HCT116 (cell line): ENCODE measurements around the gene PIAS4. TPM values are rescaled to one million over a fixed set of nuclear protein-coding genes. Genes with fewer than 3 reads are reported as not detected.

Experiments
- ATAC-seq: fragments of 200-7000 bp; cut with Tn5 transposase; 2 replicates; pipeline ENCODE4 v1.9.1; 2020; ENCODE audit warnings: mild to moderate bottlenecking, moderate library complexity
- BruUV-seq: library from RNA; stranded (reverse); fragments of 400-500 nt; replicated peaks from 2 replicates; lab custom pipeline; 2021; lab: Mats Ljungman, UMichigan
- CTCF ChIA-PET: fragments of 300-600 bp; sonication (Branson Sonifier 250); formaldehyde crosslinking; loops from one replicate; lab custom pipeline; 2021; ENCODE audit warnings: antibody characterized with exemption; lab: Charles Lee
- POLR2A ChIA-PET: fragments of 300-600, 350-600 bp; sonication (Branson Sonifier 250); formaldehyde crosslinking; loops from one replicate; lab custom pipeline; 2021; ENCODE audit warnings: antibody characterized with exemption; lab: Charles Lee
- RAD21 ChIA-PET, 2 experiments: fragments of 300-600 bp; sonication (Branson Sonifier 250); formaldehyde crosslinking; loops; one replicate each; lab custom pipeline; 2023; ENCODE audit warnings: low total read pairs in 2 of 2; ENCODE audit not compliant: uncharacterized antibody in 2 of 2, unreplicated experiment in 2 of 2, low non-redundant PET in 1 of 2; lab: Charles Lee
- DNase-seq: peaks from one replicate; pipeline ENCODE4 v3.0.0-alpha.2; 2010; ENCODE audit warnings: low read depth, low spot score
- H2AFZ ChIP-seq: fragments of 200-600 bp; shearing (Covaris generic), sonication (generic); 2 replicates; pipeline ENCODE4 v1.6.1; 2017; ENCODE audit warnings: low read depth, mixed run types, mixed read lengths, antibody characterized with exemption, low read length; ENCODE audit not compliant: poor library complexity, severe bottlenecking
- H3K27ac ChIP-seq: 2 replicates; pipeline ENCODE4 v1.5.1; 2012; ENCODE audit warnings: low read depth, low read length
- H3K27me3 ChIP-seq: fragments of 200-600 bp; sonication (generic); 2 replicates; pipeline ENCODE4 v1.6.1; 2016; ENCODE audit warnings: mixed run types, low read length, mixed read lengths; ENCODE audit not compliant: insufficient read depth
- H3K36me3 ChIP-seq, 2 experiments: fragments of 200-500 bp in 1 of 2; fragments of 200-600 bp in 1 of 2; sonication (Bioruptor generic) in 1 of 2; sonication (generic) in 1 of 2; 2 replicates each; pipeline versions ENCODE4 v1.5.1 to v1.6.1; 2014 to 2016; ENCODE audit warnings: low read length in 2 of 2, inconsistent platforms in 1 of 2, mixed read lengths in 1 of 2, mixed run types in 1 of 2; ENCODE audit not compliant: insufficient read depth in 2 of 2, control insufficient read depth in 1 of 2
- H3K4me1 ChIP-seq, 2 experiments: fragments of 200-600 bp in 1 of 2; sonication (generic) in 1 of 2; 2 replicates each; pipeline versions ENCODE4 v1.5.1 to v1.6.1; 2012 to 2017; ENCODE audit warnings: low read length in 2 of 2, inconsistent platforms in 1 of 2, mild to moderate bottlenecking in 1 of 2, mixed read lengths in 1 of 2, mixed run types in 1 of 2, moderate library complexity in 1 of 2; ENCODE audit not compliant: insufficient read depth in 2 of 2, control insufficient read depth in 1 of 2
- H3K4me2 ChIP-seq: fragments of 200-600 bp; sonication (generic); 2 replicates; pipeline ENCODE4 v1.6.1; 2017; ENCODE audit warnings: mixed run types, low read length, mixed read lengths
- H3K4me3 ChIP-seq, 2 experiments: fragments of 200-600 bp in 1 of 2; sonication (generic) in 1 of 2; replicated peaks in 1 of 2; 2 replicates each; pipeline ENCODE4 v1.5.1; 2011 to 2016; ENCODE audit warnings: low read length in 2 of 2, control low read depth in 1 of 2, low read depth in 1 of 2, mild to moderate bottlenecking in 1 of 2, mixed read lengths in 1 of 2, mixed run types in 1 of 2
- H3K79me2 ChIP-seq: fragments of 200-600 bp; sonication (generic); 2 replicates; pipeline ENCODE4 v1.6.1; 2017; ENCODE audit warnings: mild to moderate bottlenecking, mixed run types, low read length, moderate library complexity, mixed read lengths; ENCODE audit not compliant: insufficient read depth
- H3K9ac ChIP-seq: fragments of 200-600 bp; sonication (generic); 2 replicates; pipeline ENCODE4 v1.6.1; 2016; ENCODE audit warnings: low read length, mixed read lengths
- H3K9me2 ChIP-seq: fragments of 200-600 bp; sonication (generic), shearing (Covaris generic); 2 replicates; pipeline ENCODE4 v1.6.1; 2017; ENCODE audit warnings: mixed run types, mild to moderate bottlenecking, moderate library complexity; ENCODE audit not compliant: insufficient read depth
- H3K9me3 ChIP-seq, 2 experiments: fragments of 200-500 bp in 1 of 2; fragments of 200-600 bp in 1 of 2; sonication (Bioruptor generic) in 1 of 2; sonication (generic) in 1 of 2; 2 replicates each; pipeline ENCODE4 v1.6.1; 2014 to 2017; ENCODE audit warnings: low read length in 2 of 2, mixed read lengths in 2 of 2, inconsistent platforms in 1 of 2, low read depth in 1 of 2, mild to moderate bottlenecking in 1 of 2, mixed run types in 1 of 2, moderate library complexity in 1 of 2; ENCODE audit not compliant: control insufficient read depth in 1 of 2, insufficient read depth in 1 of 2
- H4K20me1 ChIP-seq: fragments of 200-600 bp; sonication (generic), shearing (Covaris generic); 2 replicates; pipeline ENCODE4 v1.6.1; 2017; ENCODE audit warnings: mixed run types, mild to moderate bottlenecking, moderate library complexity; ENCODE audit not compliant: insufficient read depth
- EGR1 ChIP-seq: IDR thresholded peaks from 2 replicates; pipeline ENCODE4 v1.6.1; 2012; ENCODE audit warnings: low read depth
- ELF1 ChIP-seq: IDR thresholded peaks from 2 replicates; pipeline ENCODE4 v1.6.1; 2012; ENCODE audit warnings: low read depth, borderline replicate concordance
- JUND ChIP-seq: IDR thresholded peaks from 2 replicates; pipeline ENCODE4 v1.6.1; 2012
- POLR2A ChIP-seq: IDR thresholded peaks from 2 replicates; pipeline ENCODE4 v1.7.0; 2011; ENCODE audit warnings: borderline replicate concordance; ENCODE audit not compliant: insufficient read depth, insufficient read length; ENCODE audit errors: extremely low read depth
- POLR2AphosphoS5 ChIP-seq: IDR thresholded peaks from 2 replicates; pipeline ENCODE4 v1.6.1; 2011; ENCODE audit warnings: mild to moderate bottlenecking, low read depth, low read length, moderate library complexity
- SIN3A ChIP-seq: IDR thresholded peaks from 2 replicates; pipeline ENCODE4 v1.6.1; 2012; ENCODE audit warnings: low read depth
- SP1 ChIP-seq: IDR thresholded peaks from 2 replicates; pipeline ENCODE4 v1.6.1; 2012; ENCODE audit warnings: low read depth
- SRF ChIP-seq: IDR thresholded peaks from 2 replicates; pipeline ENCODE4 v1.6.1; 2012; ENCODE audit warnings: low read depth
- YY1 ChIP-seq: IDR thresholded peaks from 2 replicates; pipeline ENCODE4 v1.6.1; 2011; ENCODE audit warnings: low read length, low read depth, moderate library complexity, mild to moderate bottlenecking; ENCODE audit not compliant: insufficient replicate concordance; ENCODE audit errors: extremely low read depth
- ZNF274 ChIP-seq: fragments of 200-500 bp; sonication (Bioruptor generic); IDR thresholded peaks from 2 replicates; pipeline ENCODE4 v1.6.1; 2014; ENCODE audit warnings: mild to moderate bottlenecking, low read depth, low read length, inconsistent platforms
- intact Hi-C: fragments of 100-400 bp; cut with micrococcal nuclease; formaldehyde crosslinking; loops from 2 replicates; pipeline ENCODE4 v1.10.0; 2022
- total RNA-seq: library from RNA; stranded (reverse); gene quantifications from one replicate; pipeline ENCODE4 v1.2.1, GENCODE V29; 2021; ENCODE audit not compliant: unreplicated experiment
- TF ChIP-seq, protein P1 (sequence below): IDR thresholded peaks from 2 replicates; pipeline ENCODE4 v1.6.1; 2012
- TF ChIP-seq, protein P2 (sequence below), 3 experiments: fragments of 200-600 bp in 1 of 3; sonication (generic) in 1 of 3; IDR thresholded peaks in 2 of 3; conservative IDR thresholded peaks in 1 of 3; 2 replicates each; pipeline ENCODE4 v1.5.1; 2012 to 2017; ENCODE audit warnings: low read depth in 2 of 3, low read length in 2 of 3, antibody characterized with exemption in 1 of 3, borderline replicate concordance in 1 of 3, control low read depth in 1 of 3, mild to moderate bottlenecking in 1 of 3, mixed read lengths in 1 of 3, mixed run types in 1 of 3, moderate library complexity in 1 of 3; ENCODE audit not compliant: insufficient read depth in 1 of 3
- TF ChIP-seq, protein P3 (sequence below): IDR thresholded peaks from 2 replicates; pipeline ENCODE4 v1.6.1; 2012

Gene PIAS4
- total RNA-seq, 1 experiment from 2014 or later, result 28.4 TPM

DNA sequence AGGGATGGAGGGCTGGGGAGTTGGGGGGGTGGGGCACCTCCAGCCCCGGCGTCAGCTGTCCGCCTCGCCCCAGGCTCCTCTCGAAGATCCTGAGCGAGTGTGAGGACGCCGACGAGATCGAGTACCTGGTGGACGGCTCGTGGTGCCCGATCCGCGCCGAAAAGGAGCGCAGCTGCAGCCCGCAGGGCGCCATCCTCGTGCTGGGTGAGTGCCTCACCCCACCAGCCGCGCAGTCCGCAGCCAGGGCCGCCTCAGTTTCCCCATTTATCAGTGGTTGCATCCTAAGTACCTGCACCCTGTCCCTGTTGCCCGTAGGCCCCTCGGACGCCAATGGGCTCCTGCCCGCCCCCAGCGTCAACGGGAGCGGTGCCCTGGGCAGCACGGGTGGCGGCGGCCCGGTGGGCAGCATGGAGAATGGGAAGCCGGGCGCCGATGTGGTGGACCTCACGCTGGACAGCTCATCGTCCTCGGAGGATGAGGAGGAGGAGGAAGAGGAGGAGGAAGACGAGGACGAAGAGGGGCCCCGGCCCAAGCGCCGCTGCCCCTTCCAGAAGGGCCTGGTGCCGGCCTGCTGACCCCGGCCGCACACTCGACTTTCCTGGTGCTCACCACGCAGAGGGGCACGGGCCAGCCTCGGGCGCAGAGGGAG is 29.9 kb downstream of the PIAS4 start:
- no peak for DNase-seq
- H3K9me2 ChIP-seq, result no peaks in the 10 kb centered on the region
- POLR2A ChIA-PET, result no interaction called here
- CTCF ChIA-PET, result no interaction called here
- H3K9ac ChIP-seq, result no peak overlapping the region
- peaks cover 0 to 6% of the 10 kb centered on the region in 2 experiments; a peak in 1 of 4 replicates for H3K9me3 ChIP-seq
- intact Hi-C loops, result no loop called here
- no peaks in the 10 kb centered on the region for H3K27me3 ChIP-seq
- H3K4me1 ChIP-seq, result no peaks in the 10 kb centered on the region
- H3K79me2 ChIP-seq, result no peaks in the 10 kb centered on the region
- H2AFZ ChIP-seq, result no peak overlapping the region
- ATAC-seq, result no peak
- no peak overlapping the region for H3K27ac ChIP-seq
- H3K36me3 ChIP-seq, result peaks cover 3 to 20% of the 10 kb centered on the region in 2 experiments; a peak in 3 of 4 replicates
- no peak overlapping the region for H3K4me3 ChIP-seq
- no peak overlapping the region for H3K4me2 ChIP-seq
- RAD21 ChIA-PET, result no interaction called here
- BruUV-seq, result no TSS peak
- TF ChIP-seq ZNF274 (no peak), ELF1 (no peak), SIN3A (no peak), JUND (no peak), SP1 (no peak), POLR2A (no peak), SRF (no peak), YY1 (no peak), POLR2AphosphoS5 (no peak), EGR1 (no peak)
- TF ChIP-seq, protein P1, sequence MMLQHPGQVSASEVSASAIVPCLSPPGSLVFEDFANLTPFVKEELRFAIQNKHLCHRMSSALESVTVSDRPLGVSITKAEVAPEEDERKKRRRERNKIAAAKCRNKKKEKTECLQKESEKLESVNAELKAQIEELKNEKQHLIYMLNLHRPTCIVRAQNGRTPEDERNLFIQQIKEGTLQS, result no peak
- TF ChIP-seq, protein P2, sequence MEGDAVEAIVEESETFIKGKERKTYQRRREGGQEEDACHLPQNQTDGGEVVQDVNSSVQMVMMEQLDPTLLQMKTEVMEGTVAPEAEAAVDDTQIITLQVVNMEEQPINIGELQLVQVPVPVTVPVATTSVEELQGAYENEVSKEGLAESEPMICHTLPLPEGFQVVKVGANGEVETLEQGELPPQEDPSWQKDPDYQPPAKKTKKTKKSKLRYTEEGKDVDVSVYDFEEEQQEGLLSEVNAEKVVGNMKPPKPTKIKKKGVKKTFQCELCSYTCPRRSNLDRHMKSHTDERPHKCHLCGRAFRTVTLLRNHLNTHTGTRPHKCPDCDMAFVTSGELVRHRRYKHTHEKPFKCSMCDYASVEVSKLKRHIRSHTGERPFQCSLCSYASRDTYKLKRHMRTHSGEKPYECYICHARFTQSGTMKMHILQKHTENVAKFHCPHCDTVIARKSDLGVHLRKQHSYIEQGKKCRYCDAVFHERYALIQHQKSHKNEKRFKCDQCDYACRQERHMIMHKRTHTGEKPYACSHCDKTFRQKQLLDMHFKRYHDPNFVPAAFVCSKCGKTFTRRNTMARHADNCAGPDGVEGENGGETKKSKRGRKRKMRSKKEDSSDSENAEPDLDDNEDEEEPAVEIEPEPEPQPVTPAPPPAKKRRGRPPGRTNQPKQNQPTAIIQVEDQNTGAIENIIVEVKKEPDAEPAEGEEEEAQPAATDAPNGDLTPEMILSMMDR (IDR thresholded peaks at IDR 0.05 in 2 of 3, conservative IDR thresholded peaks at IDR 0.05 in 1 of 3; ENCODE audit: borderline replicate concordance in 1 of 3, insufficient read depth in 1 of 3, low read depth in 2 of 3, low read length in 2 of 3), result no peak
- TF ChIP-seq, protein P3, sequence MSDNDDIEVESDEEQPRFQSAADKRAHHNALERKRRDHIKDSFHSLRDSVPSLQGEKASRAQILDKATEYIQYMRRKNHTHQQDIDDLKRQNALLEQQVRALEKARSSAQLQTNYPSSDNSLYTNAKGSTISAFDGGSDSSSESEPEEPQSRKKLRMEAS, result no peak
- no peaks in the 10 kb centered on the region for H4K20me1 ChIP-seq
